HCT116 (cell line): ENCODE results near the gene STK32C. TPM values are rescaled to one million over a fixed set of nuclear protein-coding genes. Genes with fewer than 3 reads are reported as not detected.
A peak's percentile ranks its signal among the peaks of the same experiment; 100 is the strongest.

Experiments used
- ATAC-seq: fragments of 200-7000 bp; cut with Tn5 transposase; 2 replicates; pipeline ENCODE4 v1.9.1; 2020; ENCODE audit warnings: mild to moderate bottlenecking, moderate library complexity
- BruUV-seq: library from RNA; stranded (reverse); fragments of 400-500 nt; replicated peaks from 2 replicates; lab custom pipeline; 2021; lab: Mats Ljungman, UMichigan
- CTCF ChIA-PET: fragments of 300-600 bp; sonication (Branson Sonifier 250); formaldehyde crosslinking; loops from one replicate; lab custom pipeline; 2021; ENCODE audit warnings: antibody characterized with exemption; lab: Charles Lee
- POLR2A ChIA-PET: fragments of 300-600, 350-600 bp; sonication (Branson Sonifier 250); formaldehyde crosslinking; loops from one replicate; lab custom pipeline; 2021; ENCODE audit warnings: antibody characterized with exemption; lab: Charles Lee
- RAD21 ChIA-PET, 2 experiments: fragments of 300-600 bp; sonication (Branson Sonifier 250); formaldehyde crosslinking; loops; one replicate each; lab custom pipeline; 2023; ENCODE audit warnings: low total read pairs in 2 of 2; ENCODE audit not compliant: uncharacterized antibody in 2 of 2, unreplicated experiment in 2 of 2, low non-redundant PET in 1 of 2; lab: Charles Lee
- DNase-seq: peaks from one replicate; pipeline ENCODE4 v3.0.0-alpha.2; 2010; ENCODE audit warnings: low read depth, low spot score
- H2AFZ ChIP-seq: fragments of 200-600 bp; shearing (Covaris generic), sonication (generic); 2 replicates; pipeline ENCODE4 v1.6.1; 2017; ENCODE audit warnings: low read depth, mixed run types, mixed read lengths, antibody characterized with exemption, low read length; ENCODE audit not compliant: poor library complexity, severe bottlenecking
- H3K27ac ChIP-seq: 2 replicates; pipeline ENCODE4 v1.5.1; 2012; ENCODE audit warnings: low read depth, low read length
- H3K27me3 ChIP-seq: fragments of 200-600 bp; sonication (generic); 2 replicates; pipeline ENCODE4 v1.6.1; 2016; ENCODE audit warnings: mixed run types, low read length, mixed read lengths; ENCODE audit not compliant: insufficient read depth
- H3K36me3 ChIP-seq, 2 experiments: fragments of 200-500 bp in 1 of 2; fragments of 200-600 bp in 1 of 2; sonication (Bioruptor generic) in 1 of 2; sonication (generic) in 1 of 2; 2 replicates each; pipeline versions ENCODE4 v1.5.1 to v1.6.1; 2014 to 2016; ENCODE audit warnings: low read length in 2 of 2, inconsistent platforms in 1 of 2, mixed read lengths in 1 of 2, mixed run types in 1 of 2; ENCODE audit not compliant: insufficient read depth in 2 of 2, control insufficient read depth in 1 of 2
- H3K4me1 ChIP-seq, 2 experiments: fragments of 200-600 bp in 1 of 2; sonication (generic) in 1 of 2; 2 replicates each; pipeline versions ENCODE4 v1.5.1 to v1.6.1; 2012 to 2017; ENCODE audit warnings: low read length in 2 of 2, inconsistent platforms in 1 of 2, mild to moderate bottlenecking in 1 of 2, mixed read lengths in 1 of 2, mixed run types in 1 of 2, moderate library complexity in 1 of 2; ENCODE audit not compliant: insufficient read depth in 2 of 2, control insufficient read depth in 1 of 2
- H3K4me2 ChIP-seq: fragments of 200-600 bp; sonication (generic); 2 replicates; pipeline ENCODE4 v1.6.1; 2017; ENCODE audit warnings: mixed run types, low read length, mixed read lengths
- H3K4me3 ChIP-seq, 2 experiments: fragments of 200-600 bp in 1 of 2; sonication (generic) in 1 of 2; replicated peaks in 1 of 2; 2 replicates each; pipeline ENCODE4 v1.5.1; 2011 to 2016; ENCODE audit warnings: low read length in 2 of 2, control low read depth in 1 of 2, low read depth in 1 of 2, mild to moderate bottlenecking in 1 of 2, mixed read lengths in 1 of 2, mixed run types in 1 of 2
- H3K79me2 ChIP-seq: fragments of 200-600 bp; sonication (generic); 2 replicates; pipeline ENCODE4 v1.6.1; 2017; ENCODE audit warnings: mild to moderate bottlenecking, mixed run types, low read length, moderate library complexity, mixed read lengths; ENCODE audit not compliant: insufficient read depth
- H3K9ac ChIP-seq: fragments of 200-600 bp; sonication (generic); 2 replicates; pipeline ENCODE4 v1.6.1; 2016; ENCODE audit warnings: low read length, mixed read lengths
- H3K9me2 ChIP-seq: fragments of 200-600 bp; sonication (generic), shearing (Covaris generic); 2 replicates; pipeline ENCODE4 v1.6.1; 2017; ENCODE audit warnings: mixed run types, mild to moderate bottlenecking, moderate library complexity; ENCODE audit not compliant: insufficient read depth
- H3K9me3 ChIP-seq, 2 experiments: fragments of 200-500 bp in 1 of 2; fragments of 200-600 bp in 1 of 2; sonication (Bioruptor generic) in 1 of 2; sonication (generic) in 1 of 2; 2 replicates each; pipeline ENCODE4 v1.6.1; 2014 to 2017; ENCODE audit warnings: low read length in 2 of 2, mixed read lengths in 2 of 2, inconsistent platforms in 1 of 2, low read depth in 1 of 2, mild to moderate bottlenecking in 1 of 2, mixed run types in 1 of 2, moderate library complexity in 1 of 2; ENCODE audit not compliant: control insufficient read depth in 1 of 2, insufficient read depth in 1 of 2
- H4K20me1 ChIP-seq: fragments of 200-600 bp; sonication (generic), shearing (Covaris generic); 2 replicates; pipeline ENCODE4 v1.6.1; 2017; ENCODE audit warnings: mixed run types, mild to moderate bottlenecking, moderate library complexity; ENCODE audit not compliant: insufficient read depth
- ELF1 ChIP-seq: IDR thresholded peaks from 2 replicates; pipeline ENCODE4 v1.6.1; 2012; ENCODE audit warnings: low read depth, borderline replicate concordance
- EZH2 ChIP-seq: fragments of 200-600 bp; sonication (generic); IDR thresholded peaks from 2 replicates; pipeline ENCODE4 v1.6.1; 2017; ENCODE audit warnings: antibody characterized with exemption, mixed run types
- EZH2phosphoT487 ChIP-seq: fragments of 200-600 bp; IDR thresholded peaks from 2 replicates; pipeline ENCODE4 v1.6.1; 2018; ENCODE audit warnings: antibody characterized with exemption, borderline replicate concordance
- JUND ChIP-seq: IDR thresholded peaks from 2 replicates; pipeline ENCODE4 v1.6.1; 2012
- POLR2A ChIP-seq: IDR thresholded peaks from 2 replicates; pipeline ENCODE4 v1.7.0; 2011; ENCODE audit warnings: borderline replicate concordance; ENCODE audit not compliant: insufficient read depth, insufficient read length; ENCODE audit errors: extremely low read depth
- POLR2AphosphoS5 ChIP-seq: IDR thresholded peaks from 2 replicates; pipeline ENCODE4 v1.6.1; 2011; ENCODE audit warnings: mild to moderate bottlenecking, low read depth, low read length, moderate library complexity
- RAD21 ChIP-seq: IDR thresholded peaks from 2 replicates; pipeline ENCODE4 v1.6.1; 2012; ENCODE audit warnings: low read depth, mild to moderate bottlenecking
- REST ChIP-seq: IDR thresholded peaks from 2 replicates; pipeline ENCODE4 v1.6.1; 2012; ENCODE audit warnings: low read depth
- SIN3A ChIP-seq: IDR thresholded peaks from 2 replicates; pipeline ENCODE4 v1.6.1; 2012; ENCODE audit warnings: low read depth
- SRF ChIP-seq: IDR thresholded peaks from 2 replicates; pipeline ENCODE4 v1.6.1; 2012; ENCODE audit warnings: low read depth
- YY1 ChIP-seq: IDR thresholded peaks from 2 replicates; pipeline ENCODE4 v1.6.1; 2011; ENCODE audit warnings: low read length, low read depth, moderate library complexity, mild to moderate bottlenecking; ENCODE audit not compliant: insufficient replicate concordance; ENCODE audit errors: extremely low read depth
- ZBTB33 ChIP-seq: IDR thresholded peaks from 2 replicates; pipeline ENCODE4 v1.6.1; 2011; ENCODE audit warnings: mild to moderate bottlenecking, low read length, moderate library complexity; ENCODE audit not compliant: insufficient replicate concordance; ENCODE audit errors: extremely low read depth
- ZFX ChIP-seq: fragments of 450-650 bp; IDR thresholded peaks from 2 replicates; pipeline ENCODE4 v1.6.1; 2017
- intact Hi-C: fragments of 100-400 bp; cut with micrococcal nuclease; formaldehyde crosslinking; loops from 2 replicates; pipeline ENCODE4 v1.10.0; 2022
- total RNA-seq: library from RNA; stranded (reverse); gene quantifications from one replicate; pipeline ENCODE4 v1.2.1, GENCODE V29; 2021; ENCODE audit not compliant: unreplicated experiment
- TF ChIP-seq, protein P1 (sequence below): IDR thresholded peaks from 2 replicates; pipeline ENCODE4 v1.6.1; 2012
- TF ChIP-seq, protein P2 (sequence below), 3 experiments: fragments of 200-600 bp in 1 of 3; sonication (generic) in 1 of 3; IDR thresholded peaks in 2 of 3; conservative IDR thresholded peaks in 1 of 3; 2 replicates each; pipeline ENCODE4 v1.5.1; 2012 to 2017; ENCODE audit warnings: low read depth in 2 of 3, low read length in 2 of 3, antibody characterized with exemption in 1 of 3, borderline replicate concordance in 1 of 3, control low read depth in 1 of 3, mild to moderate bottlenecking in 1 of 3, mixed read lengths in 1 of 3, mixed run types in 1 of 3, moderate library complexity in 1 of 3; ENCODE audit not compliant: insufficient read depth in 1 of 3

The STK32C gene
- total RNA-seq, 1 experiment from 2014 or later: 29.7 TPM

GRCh38 chr10:132311338-132311939, 3.7 kb upstream of the STK32C start:
- no TSS peak for BruUV-seq
- ChIA-PET CTCF (no interaction called here), POLR2A (no interaction called here), RAD21 (no interaction called here)
- H3K27me3 ChIP-seq: no peaks in the 10 kb centered on the region
- H3K4me2 ChIP-seq: peak overlapping the region; percentile 62
- H4K20me1 ChIP-seq: no peaks in the 10 kb centered on the region
- ATAC-seq (peak; percentile 48), DNase-seq (peak; percentile 67)
- H3K27ac ChIP-seq: peak overlapping the region; percentile 13; the same call in 1 of the 2 replicates
- H3K9me2 ChIP-seq: no peaks in the 10 kb centered on the region
- peaks cover 13 to 27% of the 10 kb centered on the region in 2 experiments for H3K4me1 ChIP-seq
- H3K4me3 ChIP-seq: peak overlapping the region in 1 of 2 experiments; percentile 16; a peak in 1 of 4 replicates
- H2AFZ ChIP-seq: no peak overlapping the region
- H3K9ac ChIP-seq: peak overlapping the region; percentile 33
- intact Hi-C loops: no loop called here
- H3K79me2 ChIP-seq: no peaks in the 10 kb centered on the region
- H3K36me3 ChIP-seq: no peaks in the 10 kb centered on the region
- no peaks in the 10 kb centered on the region for H3K9me3 ChIP-seq
- TF ChIP-seq POLR2AphosphoS5: 0 out of 2 replicates have a peak, but pooled peaks have one; percentile 25
- TF ChIP-seq ZFX: no peak
- TF ChIP-seq SRF: no peak
- no peak for TF ChIP-seq ELF1
- no peak for TF ChIP-seq POLR2A
- no peak for TF ChIP-seq EZH2
- TF ChIP-seq REST: no peak
- TF ChIP-seq SIN3A: no peak
- no peak for TF ChIP-seq ZBTB33
- TF ChIP-seq EZH2phosphoT487: no peak
- TF ChIP-seq, protein P1, sequence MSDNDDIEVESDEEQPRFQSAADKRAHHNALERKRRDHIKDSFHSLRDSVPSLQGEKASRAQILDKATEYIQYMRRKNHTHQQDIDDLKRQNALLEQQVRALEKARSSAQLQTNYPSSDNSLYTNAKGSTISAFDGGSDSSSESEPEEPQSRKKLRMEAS: peak; percentile 61
- TF ChIP-seq, protein P2, sequence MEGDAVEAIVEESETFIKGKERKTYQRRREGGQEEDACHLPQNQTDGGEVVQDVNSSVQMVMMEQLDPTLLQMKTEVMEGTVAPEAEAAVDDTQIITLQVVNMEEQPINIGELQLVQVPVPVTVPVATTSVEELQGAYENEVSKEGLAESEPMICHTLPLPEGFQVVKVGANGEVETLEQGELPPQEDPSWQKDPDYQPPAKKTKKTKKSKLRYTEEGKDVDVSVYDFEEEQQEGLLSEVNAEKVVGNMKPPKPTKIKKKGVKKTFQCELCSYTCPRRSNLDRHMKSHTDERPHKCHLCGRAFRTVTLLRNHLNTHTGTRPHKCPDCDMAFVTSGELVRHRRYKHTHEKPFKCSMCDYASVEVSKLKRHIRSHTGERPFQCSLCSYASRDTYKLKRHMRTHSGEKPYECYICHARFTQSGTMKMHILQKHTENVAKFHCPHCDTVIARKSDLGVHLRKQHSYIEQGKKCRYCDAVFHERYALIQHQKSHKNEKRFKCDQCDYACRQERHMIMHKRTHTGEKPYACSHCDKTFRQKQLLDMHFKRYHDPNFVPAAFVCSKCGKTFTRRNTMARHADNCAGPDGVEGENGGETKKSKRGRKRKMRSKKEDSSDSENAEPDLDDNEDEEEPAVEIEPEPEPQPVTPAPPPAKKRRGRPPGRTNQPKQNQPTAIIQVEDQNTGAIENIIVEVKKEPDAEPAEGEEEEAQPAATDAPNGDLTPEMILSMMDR (IDR thresholded peaks at IDR 0.05 in 2 of 3, conservative IDR thresholded peaks at IDR 0.05 in 1 of 3; ENCODE audit: borderline replicate concordance in 1 of 3, insufficient read depth in 1 of 3, low read depth in 2 of 3, low read length in 2 of 3): 0 out of 6 replicates have a peak, but pooled peaks of 2 of the 3 experiments have one; percentile 8 to 26
- no peak for TF ChIP-seq RAD21
- TF ChIP-seq YY1: no peak
- peak; percentile 35; the same call in 1 of the 2 replicates for TF ChIP-seq JUND
